AG04450 (cell line): Measurements from ENCODE around the gene NCAM1. TPM values are rescaled to one million over a fixed set of nuclear protein-coding genes. Genes with fewer than 3 reads are reported as not detected.

ENCODE experiments used
- CTCF ChIA-PET: fragments of 300-600, 350-600 bp; formaldehyde crosslinking; extraction: SDS; loops from one replicate; lab custom pipeline; 2022; ENCODE audit warnings: antibody characterized with exemption, inconsistent platforms; lab: Charles Lee
- POLR2A ChIA-PET: fragments of 350-600 bp; formaldehyde crosslinking; extraction: SDS; loops from one replicate; lab custom pipeline; 2021; ENCODE audit warnings: antibody characterized with exemption, inconsistent platforms; lab: Yijun Ruan, JAX
- DNase-seq: peaks from one replicate; pipeline ENCODE4 v3.0.0-alpha.2; 2011; ENCODE audit warnings: low read depth, low spot score
- H3K27ac ChIP-seq: one replicate; pipeline ENCODE4 v1.5.1; 2012; ENCODE audit warnings: low read depth, low read length, control low read depth
- H3K27me3 ChIP-seq: one replicate; pipeline ENCODE4 v1.6.0; 2012; ENCODE audit warnings: low read length; ENCODE audit not compliant: control insufficient read depth, insufficient read depth
- H3K4me3 ChIP-seq: 2 replicates; pipeline ENCODE4 v1.5.1; 2011; ENCODE audit warnings: mild to moderate bottlenecking, low read depth, low read length, control low read depth
- H3K9me3 ChIP-seq: 2 replicates; pipeline ENCODE4 v1.5.1; 2012; ENCODE audit warnings: low read length; ENCODE audit not compliant: control insufficient read depth, insufficient read depth
- CTCF ChIP-seq: IDR thresholded peaks from 2 replicates; pipeline ENCODE4 v1.5.1; 2011; ENCODE audit warnings: low read depth, low read length, control low read depth, inconsistent platforms
- polyA plus RNA-seq: library from polyadenylated mRNA; depleted of rRNA; stranded (reverse); fragments of >200 nt; gene quantifications from 2 replicates; pipeline ENCODE4 v1.2.3, GENCODE V29; 2011

Gene NCAM1
- polyA plus RNA-seq, 1 experiment: not detected

GRCh38 chr11:113240790-113241635 is 279.8 kb downstream of the NCAM1 start:
- no peak for DNase-seq
- no peak overlapping the region for H3K4me3 ChIP-seq
- no peaks in the 10 kb centered on the region for H3K9me3 ChIP-seq
- TF ChIP-seq CTCF: no peak
- CTCF ChIA-PET: interaction anchor here (0.6 to 1.4 kb wide), 3 partner anchors 49 to 1198 kb away, joined by 3 to 7 read pairs (median 3); no protein-coding TSS in a partner anchor
- POLR2A ChIA-PET: interaction anchor here (0.6 kb wide), 1 partner anchor 74 kb away, joined by 7 read pairs; the partner anchor contains the start of gene TTC12
- H3K27me3 ChIP-seq: no peaks in the 10 kb centered on the region
- no peak overlapping the region for H3K27ac ChIP-seq

DNA sequence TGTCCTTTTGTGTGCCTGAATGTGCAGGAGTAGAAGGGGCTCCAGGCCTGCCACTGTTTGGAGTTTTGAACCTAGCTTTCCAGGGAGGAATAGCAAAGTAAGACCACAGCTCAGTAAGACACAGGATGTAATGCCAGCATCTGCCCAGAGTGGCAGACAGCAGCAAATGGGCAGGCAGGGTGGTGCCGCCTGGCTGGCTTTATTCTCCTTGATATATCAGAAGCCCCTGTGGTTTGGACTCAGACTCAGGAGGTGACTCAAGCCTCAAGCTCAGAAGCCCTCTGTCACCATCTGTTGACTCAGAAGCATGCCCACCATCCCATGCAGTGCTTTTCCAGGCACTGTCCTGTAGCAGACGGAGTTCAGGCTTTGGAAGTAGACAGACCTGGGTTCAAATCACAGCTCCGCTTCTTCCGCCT is 280.4 kb downstream of the NCAM1 start:
- Histone ChIP-seq H3K4me3 (no peak overlapping the region), H3K27ac (no peak overlapping the region), H3K9me3 (no peaks in the 10 kb centered on the region), H3K27me3 (no peaks in the 10 kb centered on the region)
- ChIA-PET CTCF (interaction anchor here (0.6 to 1.1 kb wide), 2 partner anchors 653 to 1197 kb away, joined by 3 read pairs; no protein-coding TSS in a partner anchor), POLR2A (no interaction called here)
- TF ChIP-seq CTCF: no peak
- DNase-seq: no peak

GRCh38 chr11:113242060-113242459 is 280.8 kb downstream of the NCAM1 start:
- TF ChIP-seq CTCF: no peak
- Histone ChIP-seq H3K9me3 (no peaks in the 10 kb centered on the region), H3K27me3 (no peaks in the 10 kb centered on the region), H3K27ac (no peak overlapping the region), H3K4me3 (no peak overlapping the region)
- DNase-seq: no peak
- ChIA-PET POLR2A (no interaction called here), CTCF (interaction anchor here (1.1 kb wide), 1 partner anchor 654 kb away, joined by 3 read pairs; no protein-coding TSS in a partner anchor)

GRCh38 chr11:113242767-113243397 is 281.7 kb downstream of the NCAM1 start:
- Histone ChIP-seq H3K27ac (peak overlapping the region; percentile 11), H3K27me3 (no peaks in the 10 kb centered on the region), H3K4me3 (peak overlapping the region; percentile 48), H3K9me3 (no peaks in the 10 kb centered on the region)
- POLR2A ChIA-PET: no interaction called here
- TF ChIP-seq CTCF: no peak
- CTCF ChIA-PET: interaction anchor here (1.0 kb wide), 1 partner anchor 47 kb away, joined by 4 read pairs; no protein-coding TSS in a partner anchor
- DNase-seq: no peak
